NCI-H1694 (cell line): ENCODE measurements around the gene GRIK5.

ENCODE experiments used
- DNase-seq: peaks from one replicate; lab custom pipeline; 2025; lab: John Stamatoyannopoulos, UW

The GRIK5 gene

DNA sequence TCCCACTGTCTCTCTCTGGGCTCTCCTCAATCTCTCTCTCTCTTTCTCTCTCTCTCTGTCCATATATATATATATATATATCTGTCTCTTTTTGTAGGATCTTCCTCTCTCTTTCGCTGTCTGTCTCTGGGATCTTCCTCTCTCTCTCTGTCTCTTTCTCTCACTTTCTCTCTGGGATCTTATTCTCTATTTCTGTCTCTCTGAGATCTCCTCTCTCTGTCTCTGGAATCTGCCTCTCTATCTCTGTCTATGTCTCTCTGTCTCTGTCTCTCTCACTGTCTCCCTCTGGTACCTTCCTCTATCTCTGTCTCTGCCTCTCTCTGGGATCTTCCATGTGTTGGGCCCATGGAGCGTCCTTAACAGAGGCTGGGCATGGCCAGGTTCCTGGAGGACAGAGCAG lies 79.4 kb downstream of the GRIK5 start:
- no peak for DNase-seq

DNA sequence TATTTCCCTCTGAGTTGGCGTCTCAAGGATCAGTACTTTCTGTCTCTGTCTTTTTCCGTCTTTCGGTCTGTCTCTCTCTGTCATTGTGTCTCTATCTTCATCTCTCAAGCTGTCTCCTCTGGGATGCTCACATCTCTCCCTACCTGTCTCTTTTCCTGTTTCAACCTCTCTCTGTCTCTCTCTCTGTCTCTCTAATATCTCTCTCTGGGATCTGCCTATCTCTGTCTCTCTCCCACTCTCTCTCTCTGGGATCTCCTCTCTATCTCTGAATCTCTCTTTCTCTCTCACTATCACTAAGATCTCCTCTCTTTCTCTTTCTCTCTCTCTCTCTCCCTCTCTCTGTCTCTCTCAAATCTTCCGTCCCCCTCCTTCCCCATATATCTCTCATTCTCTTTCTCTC lies 80.0 kb downstream of the GRIK5 start:
- no peak for DNase-seq

DNA sequence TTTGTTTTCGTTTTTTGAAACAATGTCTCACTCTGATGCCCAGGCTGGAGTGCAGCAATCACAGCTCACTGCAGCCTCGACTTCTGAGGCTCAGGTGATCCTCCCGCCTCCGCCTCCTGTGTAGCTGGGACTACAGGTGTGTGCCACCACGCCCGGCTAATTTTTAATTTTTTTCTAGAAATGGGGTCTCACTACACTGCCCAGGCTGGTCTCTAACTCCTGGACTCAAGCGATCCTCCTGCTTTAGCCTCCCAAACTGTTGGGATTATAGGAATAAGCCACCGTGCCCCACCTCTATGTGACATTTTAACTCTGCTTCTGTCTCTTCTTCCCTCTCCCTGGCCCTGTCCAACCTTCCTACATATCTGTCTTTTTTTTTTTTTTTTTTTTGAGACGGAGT lies 81.1 kb downstream of the GRIK5 start:
- no peak for DNase-seq

- DNase-seq = no peak
Observed at GRCh38 chr19:41987141-41987860, 82.7 kb downstream of the GRIK5 start.

GRCh38 chr19:41984961-41985360 lies 85.0 kb downstream of the GRIK5 start:
- no peak for DNase-seq

- DNase-seq = no peak
Observed at GRCh38 chr19:41981724-41982123, 88.3 kb downstream of the GRIK5 start.

GRCh38 chr19:41978470-41978869 lies 91.5 kb downstream of the GRIK5 start:
- no peak for DNase-seq

- no peak for DNase-seq
Observed at GRCh38 chr19:41977916-41978315, 92.1 kb downstream of the GRIK5 start.

DNA sequence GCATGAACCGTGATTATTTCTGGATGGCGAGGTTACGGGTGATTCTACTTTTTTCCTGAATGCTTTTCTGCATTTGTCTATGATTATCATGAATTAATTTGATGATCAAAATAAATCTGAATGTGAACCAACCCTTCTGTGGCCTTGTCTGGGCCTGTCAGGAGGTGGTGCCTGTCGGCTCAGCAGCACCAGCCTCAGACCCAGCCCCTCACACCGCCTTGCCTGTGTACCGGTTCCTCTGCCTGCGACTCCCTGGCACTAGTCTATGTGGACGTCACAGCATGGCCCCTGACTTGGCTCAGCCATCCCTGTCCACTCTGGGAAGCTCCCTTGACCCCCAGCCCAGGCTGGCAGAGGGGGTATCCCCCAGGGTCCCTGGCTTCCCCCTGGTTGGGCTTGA lies 95.4 kb downstream of the GRIK5 start:
- DNase-seq = no peak

DNA sequence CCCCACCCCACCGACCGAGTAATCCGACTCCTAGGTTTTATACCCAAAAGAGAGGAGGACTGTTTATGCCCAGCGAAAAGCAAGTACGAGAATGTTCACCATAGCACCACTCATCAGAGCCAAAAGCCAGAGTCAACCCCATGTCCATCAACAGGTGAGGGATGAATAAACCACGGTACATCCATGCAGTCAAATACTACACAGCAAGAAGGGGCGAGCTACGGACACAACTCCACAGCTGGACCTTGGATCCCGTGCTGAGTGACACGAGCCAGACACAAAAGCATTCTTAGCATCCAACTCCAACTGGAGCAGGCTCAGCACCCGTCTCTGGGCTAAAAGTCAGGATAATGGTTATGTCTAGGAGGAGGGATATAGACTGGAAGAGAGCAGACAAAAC lies 98.6 kb downstream of the GRIK5 start:
- DNase-seq = no peak

DNA sequence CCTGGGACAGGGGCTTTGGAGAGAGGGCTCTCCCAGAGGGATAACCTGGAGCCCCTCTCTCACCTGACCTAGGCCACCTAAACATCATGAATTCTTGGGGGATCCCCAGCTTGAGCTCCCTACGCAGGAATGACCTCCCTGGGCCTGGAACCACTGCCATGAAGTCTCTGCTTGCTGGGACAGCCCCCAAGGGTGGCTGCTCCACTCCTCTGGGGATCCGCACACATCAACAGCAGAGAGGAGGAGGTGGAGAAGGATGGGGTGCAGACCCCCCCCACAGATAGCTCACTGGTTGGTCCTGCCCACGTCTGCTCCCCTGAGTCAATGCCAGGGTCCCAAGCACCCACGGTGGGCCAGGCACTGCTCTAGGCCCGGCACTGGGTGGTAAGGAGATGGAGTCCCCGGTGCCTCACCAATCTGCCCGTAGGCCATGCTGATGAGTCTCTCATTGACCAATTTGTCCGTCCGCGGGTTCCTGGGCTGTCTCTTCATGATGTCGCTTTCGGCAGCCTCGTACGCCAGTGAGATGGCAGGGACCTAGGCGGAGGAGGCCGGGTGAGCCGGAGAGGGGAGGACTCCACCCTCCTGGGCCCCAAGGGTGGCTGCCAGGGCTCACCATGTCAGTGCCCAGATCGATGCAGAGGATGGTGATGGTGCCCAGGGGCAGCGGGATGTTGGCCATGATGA lies 100.1 kb downstream of the GRIK5 start:
- DNase-seq = no peak

DNA sequence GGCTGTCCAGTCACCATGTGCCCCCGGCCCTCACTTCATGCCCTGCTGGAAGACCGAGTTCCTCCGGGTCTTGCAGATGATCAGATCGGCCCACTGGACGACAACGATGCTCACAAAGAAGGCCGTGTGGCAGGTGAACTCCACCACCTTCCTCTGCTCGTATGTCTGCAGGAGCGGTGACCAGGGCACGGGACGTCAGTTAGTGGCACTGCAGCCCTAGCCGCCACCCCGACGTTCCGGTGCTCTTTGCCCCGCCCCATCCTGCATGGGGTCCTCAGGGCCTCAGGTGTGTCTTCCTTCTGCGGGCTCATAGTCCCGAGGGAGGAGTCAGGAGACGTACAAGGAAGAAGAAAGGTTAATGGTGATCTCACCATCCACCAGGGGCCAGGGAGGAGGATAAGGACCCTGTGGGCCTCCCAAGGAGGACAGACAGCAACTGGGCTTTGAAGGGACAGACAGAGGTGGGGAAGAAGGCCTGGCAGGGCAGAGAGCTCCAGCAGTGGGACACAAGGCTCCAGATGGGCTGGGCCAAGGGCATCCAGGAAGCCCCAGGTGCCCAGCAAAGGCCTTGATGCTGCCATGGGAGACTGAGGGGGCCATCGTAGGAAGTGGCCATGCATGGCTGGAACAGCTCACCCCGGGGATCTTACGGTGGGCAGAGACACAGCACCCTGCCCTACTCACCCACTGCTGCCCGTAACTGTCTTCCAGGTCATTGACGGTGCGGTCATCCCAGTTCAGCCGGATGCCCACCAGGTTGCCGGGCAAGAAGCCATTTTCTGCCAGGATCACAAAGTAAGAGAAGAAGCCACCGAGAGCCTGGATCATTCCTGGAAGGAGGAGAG lies 101.0 kb downstream of the GRIK5 start:
- no peak for DNase-seq

- no peak for DNase-seq
Observed at GRCh38 chr19:41967054-41967783, 102.8 kb downstream of the GRIK5 start.

GRCh38 chr19:41965106-41965505 lies 104.9 kb downstream of the GRIK5 start:
- no peak for DNase-seq

DNA sequence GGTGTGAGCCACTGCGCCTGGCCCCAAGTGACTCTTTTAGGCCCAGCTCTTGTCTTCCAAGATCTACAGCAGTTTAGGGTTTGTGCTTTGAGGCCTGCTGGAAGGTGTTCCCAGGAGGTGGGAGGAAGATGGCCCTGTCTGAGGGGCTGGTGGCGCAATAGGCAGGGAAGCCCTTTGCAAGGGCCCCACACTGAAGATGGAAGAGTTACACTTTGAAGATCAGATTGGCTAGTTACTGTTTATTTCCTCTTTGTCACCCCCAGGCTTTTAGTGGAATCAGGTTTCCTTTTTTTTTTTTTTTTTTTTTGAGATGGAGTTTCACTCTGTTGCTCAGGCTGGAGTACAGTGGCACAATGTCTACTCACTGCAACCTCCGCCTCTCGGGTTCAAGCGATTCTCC lies 109.0 kb downstream of the GRIK5 start:
- DNase-seq = no peak

- DNase-seq = peak; percentile 93
Observed at GRCh38 chr19:41959056-41960053, 110.7 kb downstream of the GRIK5 start, which contains the start of gene RABAC1. Gene RABAC1 (minus strand): TSS chr19:41959321. CDS start chr19:41959292, 29 bp downstream.

DNA sequence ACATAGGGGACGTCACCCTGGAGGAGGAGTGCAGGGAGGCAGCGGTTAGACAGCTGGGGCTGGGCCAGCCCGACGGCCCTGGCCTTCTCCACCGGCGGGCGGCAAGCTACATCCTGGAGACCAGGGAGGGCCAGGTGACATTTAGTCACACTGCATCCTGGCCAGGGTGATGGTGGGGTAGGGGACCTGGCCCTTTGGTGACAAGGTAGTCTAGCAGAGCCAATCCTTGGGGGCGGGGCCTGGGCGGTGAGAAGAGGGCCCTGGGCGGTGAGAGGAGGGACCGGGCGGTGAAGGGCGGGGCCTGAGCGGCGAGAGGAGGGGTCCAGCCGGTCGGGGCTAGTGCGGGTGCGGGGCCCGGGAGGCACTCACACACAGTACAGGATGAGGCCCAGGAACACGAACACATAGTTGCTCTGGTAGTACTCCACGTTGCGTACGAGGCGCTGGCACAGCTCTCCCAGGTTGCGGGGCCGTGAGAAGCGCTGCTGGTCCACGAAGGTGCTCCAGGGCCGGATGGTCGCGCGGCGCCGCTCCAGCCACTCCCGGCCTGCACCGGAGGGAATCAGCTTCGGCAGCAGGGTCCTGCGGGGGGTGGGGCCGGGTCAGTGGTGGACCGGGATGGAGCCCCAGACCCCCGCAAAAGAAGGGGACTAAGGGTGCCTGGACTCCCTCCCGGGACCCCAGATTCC lies 111.5 kb downstream of the GRIK5 start:
- peak; percentile 55 for DNase-seq

- peak; percentile 47 for DNase-seq
Observed at GRCh38 chr19:41957838-41958366, 112.1 kb downstream of the GRIK5 start.

GRCh38 chr19:41957161-41957837 lies 112.7 kb downstream of the GRIK5 start:
- DNase-seq = no peak
